H9 (cell line): ENCODE data around the gene AKAP11. TPM values are rescaled to one million over a fixed set of nuclear protein-coding genes. Genes with fewer than 3 reads are reported as not detected.

ENCODE experiments used
- DNase-seq: peaks from one replicate; pipeline ENCODE4 v3.0.0-alpha.2; 2017
- H2AFZ ChIP-seq: one replicate; pipeline ENCODE4 v1.6.1; 2013; ENCODE audit warnings: mild to moderate bottlenecking, low read length, control low read depth, moderate library complexity
- H2AK5ac ChIP-seq: 2 replicates; pipeline ENCODE4 v1.6.1; 2013; ENCODE audit warnings: low read length, control low read depth, mixed read lengths; ENCODE audit not compliant: insufficient read length
- H2BK120ac ChIP-seq: one replicate; pipeline ENCODE4 v1.6.1; 2013; ENCODE audit warnings: low read depth, mild to moderate bottlenecking, low read length, control low read depth, inconsistent platforms; ENCODE audit not compliant: poor library complexity, severe bottlenecking
- H2BK12ac ChIP-seq: 2 replicates; pipeline ENCODE4 v1.6.1; 2013; ENCODE audit warnings: low read length, control low read depth, mixed read lengths, low read depth; ENCODE audit not compliant: insufficient read length
- H2BK15ac ChIP-seq: 2 replicates; pipeline ENCODE4 v1.6.1; 2013; ENCODE audit warnings: low read depth, low read length, control low read depth
- H2BK20ac ChIP-seq: one replicate; pipeline ENCODE4 v1.6.1; 2013; ENCODE audit warnings: low read depth, mild to moderate bottlenecking, low read length, control low read depth, inconsistent platforms; ENCODE audit not compliant: poor library complexity, severe bottlenecking
- H2BK5ac ChIP-seq: 2 replicates; pipeline ENCODE4 v1.6.1; 2013; ENCODE audit warnings: low read length, control low read depth, mixed read lengths; ENCODE audit not compliant: insufficient read length
- H3K14ac ChIP-seq: 2 replicates; pipeline ENCODE4 v1.6.1; 2013; ENCODE audit warnings: low read length, control low read depth; ENCODE audit not compliant: insufficient read depth
- H3K18ac ChIP-seq: 2 replicates; pipeline ENCODE4 v1.6.1; 2013; ENCODE audit warnings: low read depth, mild to moderate bottlenecking, mixed read lengths, low read length, control low read depth; ENCODE audit not compliant: insufficient read length
- H3K23ac ChIP-seq: 2 replicates; pipeline ENCODE4 v1.6.1; 2013; ENCODE audit warnings: low read length, control low read depth, mixed read lengths, low read depth; ENCODE audit not compliant: insufficient read length
- H3K23me2 ChIP-seq: 2 replicates; pipeline ENCODE4 v1.6.1; 2013; ENCODE audit warnings: low read depth, mild to moderate bottlenecking, mixed read lengths, low read length, control low read depth; ENCODE audit not compliant: insufficient read length, poor library complexity, severe bottlenecking
- H3K27ac ChIP-seq: 2 replicates; pipeline ENCODE4 v1.5.1; 2013; ENCODE audit warnings: low read length, control low read depth, mixed read lengths, low read depth; ENCODE audit not compliant: insufficient read length
- H3K27me3 ChIP-seq: 2 replicates; pipeline ENCODE4 v1.6.1; 2013; ENCODE audit warnings: low read length, control low read depth, inconsistent platforms; ENCODE audit not compliant: insufficient read depth
- H3K4ac ChIP-seq: 2 replicates; pipeline ENCODE4 v1.6.1; 2013; ENCODE audit warnings: low read depth, mild to moderate bottlenecking, control low read depth, inconsistent platforms, low read length, moderate library complexity
- H3K4me1 ChIP-seq: 2 replicates; pipeline ENCODE4 v1.6.1; 2013; ENCODE audit warnings: low read length, control low read depth, inconsistent platforms; ENCODE audit not compliant: insufficient read depth
- H3K4me2 ChIP-seq: 2 replicates; pipeline ENCODE4 v1.6.1; 2013; ENCODE audit warnings: low read length, control low read depth, mixed read lengths; ENCODE audit not compliant: insufficient read length, insufficient read depth
- H3K56ac ChIP-seq: 2 replicates; pipeline ENCODE4 v1.6.1; 2013; ENCODE audit warnings: low read depth, mild to moderate bottlenecking, mixed read lengths, low read length, control low read depth; ENCODE audit not compliant: insufficient read length
- H3K79me1 ChIP-seq: 2 replicates; pipeline ENCODE4 v1.6.1; 2013; ENCODE audit warnings: low read depth, mild to moderate bottlenecking, moderate library complexity, low read length, control low read depth, inconsistent platforms; ENCODE audit not compliant: insufficient read depth, poor library complexity, severe bottlenecking
- H3K79me2 ChIP-seq: 2 replicates; pipeline ENCODE4 v1.6.1; 2013; ENCODE audit warnings: low read length, control low read depth, inconsistent platforms; ENCODE audit not compliant: insufficient read depth
- H3K9ac ChIP-seq: 2 replicates; pipeline ENCODE4 v1.6.1; 2013; ENCODE audit warnings: low read length, control low read depth, mixed read lengths; ENCODE audit not compliant: insufficient read length; ENCODE audit errors: extremely low read depth
- H3K9me3 ChIP-seq: one replicate; pipeline ENCODE4 v1.6.1; 2013; ENCODE audit warnings: low read depth, low read length, inconsistent platforms; ENCODE audit not compliant: control insufficient read depth
- H3T11ph ChIP-seq: one replicate; pipeline ENCODE4 v1.6.1; 2013; ENCODE audit warnings: mild to moderate bottlenecking, low read length, control low read depth, inconsistent platforms
- H4K20me1 ChIP-seq: one replicate; pipeline ENCODE4 v1.6.1; 2013; ENCODE audit not compliant: control insufficient read depth, insufficient read length, insufficient read depth
- H4K5ac ChIP-seq: 2 replicates; pipeline ENCODE4 v1.6.1; 2013; ENCODE audit warnings: low read depth, mild to moderate bottlenecking, mixed read lengths, low read length, control low read depth; ENCODE audit not compliant: insufficient read length
- H4K8ac ChIP-seq: replicated peaks from 2 replicates; pipeline ENCODE4 v1.6.1; 2013; ENCODE audit warnings: low read length, control low read depth, mixed read lengths, low read depth; ENCODE audit not compliant: insufficient read length
- H4K91ac ChIP-seq: 2 replicates; pipeline ENCODE4 v1.6.1; 2013; ENCODE audit warnings: low read depth, mild to moderate bottlenecking, moderate library complexity, mixed read lengths, low read length, control low read depth; ENCODE audit not compliant: insufficient read length
- H3K27ac Mint-ChIP-seq, 3 experiments: 2 replicates in 2 of 3; 3 replicates in 1 of 3; pipeline ENCODE4 v1.8.0; 2020 to 2021; ENCODE audit warnings: mixed read lengths in 3 of 3, mild to moderate bottlenecking in 1 of 3, moderate library complexity in 1 of 3
- H3K27me3 Mint-ChIP-seq: 2 replicates; pipeline ENCODE4 v1.8.0; 2021; ENCODE audit warnings: low read depth, mild to moderate bottlenecking, moderate library complexity, mixed read lengths
- H3K36me3 Mint-ChIP-seq, 3 experiments: 2 replicates in 2 of 3; 3 replicates in 1 of 3; pipeline ENCODE4 v1.8.0; 2020 to 2021; ENCODE audit warnings: low read depth in 3 of 3, mixed read lengths in 3 of 3; ENCODE audit not compliant: insufficient read depth in 1 of 3
- H3K4me1 Mint-ChIP-seq, 2 experiments: 2 replicates each; pipeline ENCODE4 v1.8.0; 2020; ENCODE audit warnings: mixed read lengths in 2 of 2
- H3K4me3 Mint-ChIP-seq, 2 experiments: 2 replicates in 1 of 2; 3 replicates in 1 of 2; pipeline ENCODE4 v1.8.0; 2020 to 2021; ENCODE audit warnings: mild to moderate bottlenecking in 2 of 2, mixed read lengths in 2 of 2, moderate library complexity in 1 of 2
- H3K9me3 Mint-ChIP-seq, 2 experiments: 2 replicates in 1 of 2; 3 replicates in 1 of 2; pipeline ENCODE4 v1.8.0; 2020; ENCODE audit warnings: mild to moderate bottlenecking in 2 of 2, mixed read lengths in 2 of 2, moderate library complexity in 1 of 2
- CTCF ChIP-seq: fragments of 200-600 bp; sonication (generic); conservative IDR thresholded peaks from 3 replicates; pipeline ENCODE4 v1.8.0; 2021; ENCODE audit warnings: antibody characterized with exemption, mild to moderate bottlenecking
- WGBS: extraction: QIAGEN DNeasy Blood & Tissue Kit; methylation state at CpG from one replicate; pipeline ENCODE4 v1.1.7; 2013; ENCODE audit warnings: missing lambda C conversion rate, low lambda C conversion rate, mixed read lengths; ENCODE audit not compliant: insufficient read length; ENCODE audit errors: extremely low coverage; 5-methylcytosine and 5-hydroxymethylcytosine counted together
- total RNA-seq: library from RNA; stranded (reverse); gene quantifications from 2 replicates; pipeline ENCODE4 v1.2.1, GENCODE V29; 2021

The AKAP11 gene
- total RNA-seq, 1 experiment from 2014 or later: 20.5 TPM

GRCh38 chr13:42279080-42279479, 7.1 kb downstream of the AKAP11 start:
- H2BK12ac ChIP-seq: no peak overlapping the region
- Mint-ChIP-seq H3K9me3 (peaks cover 0 to 4% of the 10 kb centered on the region in 2 experiments; a peak in 1 of 5 replicates), H3K27me3 (no peaks in the 10 kb centered on the region), H3K4me1 (peaks cover 42 to 45% of the 10 kb centered on the region in 2 experiments), H3K36me3 (no peaks in the 10 kb centered on the region), H3K4me3 (no peak overlapping the region), H3K27ac (no peak overlapping the region)
- no peak overlapping the region for H3K4me2 ChIP-seq
- no peak overlapping the region for H3K9ac ChIP-seq
- H3K79me1 ChIP-seq: no peaks in the 10 kb centered on the region
- H3K27ac ChIP-seq: no peak overlapping the region
- H4K20me1 ChIP-seq: no peaks in the 10 kb centered on the region
- H2BK20ac ChIP-seq: no peak overlapping the region
- no peak overlapping the region for H4K91ac ChIP-seq
- no peak overlapping the region for H2BK5ac ChIP-seq
- no peak overlapping the region for H3K23ac ChIP-seq
- no peak overlapping the region for H2AFZ ChIP-seq
- DNase-seq: no peak
- H2BK15ac ChIP-seq: no peak overlapping the region
- H3K4me1 ChIP-seq: peaks cover 6% of the 10 kb centered on the region
- H3K79me2 ChIP-seq: peaks cover 11% of the 10 kb centered on the region; the same call in 1 of the 2 replicates
- H3K56ac ChIP-seq: no peak overlapping the region
- no peak overlapping the region for H3K14ac ChIP-seq
- H4K5ac ChIP-seq: no peak overlapping the region
- no peak for TF ChIP-seq CTCF
- no peaks in the 10 kb centered on the region for H3K23me2 ChIP-seq
- no peak overlapping the region for H3K4ac ChIP-seq
- no peak overlapping the region for H2AK5ac ChIP-seq
- no peak overlapping the region for H3T11ph ChIP-seq
- H3K27me3 ChIP-seq: no peaks in the 10 kb centered on the region
- H2BK120ac ChIP-seq: no peak overlapping the region
- H3K9me3 ChIP-seq: no peaks in the 10 kb centered on the region
- WGBS: no CpG with 5 or more reads among the region's 6 CpGs
- H4K8ac ChIP-seq: no peak overlapping the region
- H3K18ac ChIP-seq: no peak overlapping the region
